ENCODE measurements around the gene S100A8.
A peak's percentile ranks its signal among the peaks of the same experiment; 100 is the strongest.
"Not testable (repeated sequence)": the region's sequence is repeated elsewhere in the genome, so short reads cannot be mapped to it uniquely, and the experiment has no call there.

Gene S100A8

GRCh38 chr1:153415850-153416570 lies 25.1 kb upstream of the S100A8 start, which contains the start of gene S100A7A:
TSS of gene S100A7A (plus strand) at chr1:153416520. CDS start at chr1:153418083, 1,563 bp downstream.
- DNase-seq: no peak

GRCh38 chr1:153413961-153414360 lies 23.1 kb upstream of the S100A8 start:
- not testable (repeated sequence) for DNase-seq

DNA sequence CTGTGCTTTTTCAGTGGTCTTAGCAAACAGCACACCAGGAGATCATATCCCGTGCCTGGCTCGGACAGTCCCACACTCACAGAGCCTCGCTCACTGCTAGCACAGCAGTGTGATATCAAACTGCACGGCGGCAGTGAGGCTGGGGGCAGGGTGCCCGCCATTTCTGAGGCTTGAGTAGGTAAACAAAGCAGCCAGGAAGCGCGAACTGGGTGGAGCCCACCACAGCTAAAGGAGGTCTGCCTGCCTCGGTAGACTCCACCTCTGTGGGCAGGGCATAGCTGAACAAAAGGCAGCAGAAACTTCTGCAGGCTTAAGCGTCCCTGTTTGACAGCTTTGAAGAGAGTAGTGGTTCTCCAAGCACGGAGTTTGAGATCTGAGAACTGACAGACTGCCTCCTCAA lies 16.4 kb upstream of the S100A8 start:
- not testable (repeated sequence) for DNase-seq

- DNase-seq: not testable (repeated sequence)
These were observed 15.1 kb upstream of the S100A8 start for GRCh38 chr1:153405825-153406599.

GRCh38 chr1:153404768-153405167 lies 13.9 kb upstream of the S100A8 start:
- peak; percentile 42 to 53 for DNase-seq

DNA sequence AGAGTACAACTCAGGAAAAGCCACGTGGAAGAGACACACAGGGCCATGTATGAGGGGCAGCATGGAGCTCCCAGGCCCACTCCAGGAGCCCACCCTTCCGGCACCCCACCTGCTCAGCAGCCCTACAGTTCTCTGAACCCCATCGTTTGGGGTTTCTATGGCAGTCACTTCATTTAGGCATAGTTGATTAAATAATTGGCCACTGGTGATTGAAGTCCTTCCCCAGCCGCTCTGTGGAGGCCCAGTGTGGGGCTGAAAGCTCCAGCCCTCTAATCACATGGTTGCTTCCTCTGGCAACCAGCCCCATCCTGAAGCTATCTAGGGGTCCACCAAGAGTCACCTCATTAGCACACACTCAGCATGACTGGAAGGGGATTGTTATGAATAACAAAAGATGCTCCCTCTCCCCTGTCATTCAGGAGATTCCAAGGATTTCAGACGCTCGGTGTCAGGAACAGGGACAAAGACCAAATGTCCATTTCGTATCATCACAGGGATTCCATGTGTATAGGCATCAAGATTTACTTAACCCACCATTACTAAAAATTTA lies 13.3 kb upstream of the S100A8 start:
- no peak for DNase-seq

DNA sequence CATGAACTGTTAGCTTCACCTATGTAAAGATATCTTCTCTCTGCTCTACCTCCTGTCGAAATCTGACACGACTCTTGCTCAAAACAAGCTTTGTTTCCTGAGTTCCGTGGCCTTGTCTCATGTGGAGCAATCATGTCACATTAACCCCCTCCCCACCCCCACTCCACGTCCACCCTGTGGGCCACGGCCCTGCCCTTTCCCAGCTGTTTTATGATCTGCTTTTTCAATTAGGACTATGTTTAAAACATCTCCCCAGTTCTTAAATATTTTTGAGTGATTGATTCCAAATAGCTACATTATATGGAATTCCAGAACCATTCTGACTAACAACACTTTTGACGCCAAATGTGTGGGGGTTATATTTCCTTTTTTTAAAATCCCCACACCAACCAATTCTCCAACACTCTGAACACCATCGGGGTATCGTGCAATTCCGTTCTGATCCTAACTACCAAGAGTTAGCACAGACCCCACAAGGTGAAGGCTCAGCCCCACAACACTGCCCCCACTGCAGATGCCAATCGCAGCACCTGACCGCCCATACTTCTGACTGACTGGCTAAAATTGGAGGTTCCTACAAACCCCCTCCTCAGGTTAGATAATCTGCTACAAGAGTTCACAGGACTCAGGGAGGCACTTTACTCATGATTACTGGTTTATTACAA lies 12.7 kb upstream of the S100A8 start:
- DNase-seq: no peak

GRCh38 chr1:153402226-153402625 lies 11.4 kb upstream of the S100A8 start:
- DNase-seq: no peak

GRCh38 chr1:153401461-153401860 lies 10.6 kb upstream of the S100A8 start:
- no peak for DNase-seq

- DNase-seq: no peak
These were observed 9.4 kb upstream of the S100A8 start for GRCh38 chr1:153400244-153400643.

DNA sequence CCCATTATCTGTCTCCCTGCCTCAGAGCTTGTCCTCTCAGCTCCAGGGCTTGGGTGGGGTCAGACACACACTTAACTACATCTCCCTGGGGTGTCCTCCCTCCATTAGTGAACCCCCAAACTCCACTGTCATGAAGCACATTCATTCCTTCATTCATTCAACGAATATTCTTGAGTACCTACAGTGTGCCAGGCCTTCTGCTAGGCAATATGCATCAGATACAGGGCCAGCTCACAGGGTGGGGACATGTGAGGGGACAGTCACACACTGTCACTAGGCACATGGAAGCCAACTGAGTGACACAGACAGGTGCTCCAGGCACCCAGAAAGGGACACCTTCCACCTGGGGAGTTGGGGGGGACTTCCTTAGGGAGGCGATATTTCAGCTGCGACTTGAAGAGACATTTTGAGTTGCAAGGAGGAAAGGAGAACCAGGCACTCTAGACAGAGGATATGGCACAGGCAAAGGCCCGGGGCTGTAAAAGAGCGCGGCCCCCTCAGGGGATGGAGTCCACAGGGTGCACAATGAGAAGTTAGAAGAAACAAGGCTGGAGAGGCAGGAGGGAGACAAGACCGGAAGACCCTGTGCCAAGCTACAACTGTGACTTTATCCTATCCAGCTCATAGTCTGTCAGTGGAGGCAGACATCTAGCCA lies 8.7 kb upstream of the S100A8 start:
- DNase-seq: no peak

DNA sequence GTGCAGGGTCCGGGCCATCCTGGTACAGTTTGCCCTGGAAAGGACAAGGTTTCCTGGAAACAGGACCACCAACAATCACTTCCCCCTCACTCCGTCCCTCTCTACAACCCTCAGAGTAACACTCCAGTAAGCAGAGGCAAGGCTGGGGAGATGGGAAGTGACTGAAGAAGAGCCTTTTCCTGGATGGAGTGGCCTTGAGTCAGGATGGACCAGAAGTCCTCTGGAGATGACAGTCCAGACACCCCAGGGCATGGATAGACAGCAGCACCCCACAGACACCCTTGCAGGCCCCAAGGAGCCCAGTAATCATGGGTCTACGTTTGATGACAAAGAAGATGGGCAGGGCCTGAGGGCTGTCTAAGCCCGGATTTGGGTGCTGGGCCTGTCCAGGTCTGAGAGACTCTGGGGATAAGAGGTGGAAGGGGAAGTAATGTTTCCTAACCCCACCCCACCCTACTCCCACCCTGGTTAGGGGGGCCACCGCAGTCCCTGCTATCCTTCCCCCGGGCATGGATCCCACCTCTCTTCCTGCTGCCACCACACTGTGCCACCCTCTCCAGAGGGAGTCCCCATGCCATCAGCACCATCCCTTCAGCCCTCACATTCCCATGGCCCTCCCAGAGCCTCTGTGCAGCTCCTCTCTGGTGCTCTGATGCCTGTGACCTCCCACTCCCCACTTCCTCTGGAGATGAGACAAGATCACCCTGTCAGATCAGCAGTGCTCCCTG lies 7.2 kb upstream of the S100A8 start:
- DNase-seq: no peak

DNA sequence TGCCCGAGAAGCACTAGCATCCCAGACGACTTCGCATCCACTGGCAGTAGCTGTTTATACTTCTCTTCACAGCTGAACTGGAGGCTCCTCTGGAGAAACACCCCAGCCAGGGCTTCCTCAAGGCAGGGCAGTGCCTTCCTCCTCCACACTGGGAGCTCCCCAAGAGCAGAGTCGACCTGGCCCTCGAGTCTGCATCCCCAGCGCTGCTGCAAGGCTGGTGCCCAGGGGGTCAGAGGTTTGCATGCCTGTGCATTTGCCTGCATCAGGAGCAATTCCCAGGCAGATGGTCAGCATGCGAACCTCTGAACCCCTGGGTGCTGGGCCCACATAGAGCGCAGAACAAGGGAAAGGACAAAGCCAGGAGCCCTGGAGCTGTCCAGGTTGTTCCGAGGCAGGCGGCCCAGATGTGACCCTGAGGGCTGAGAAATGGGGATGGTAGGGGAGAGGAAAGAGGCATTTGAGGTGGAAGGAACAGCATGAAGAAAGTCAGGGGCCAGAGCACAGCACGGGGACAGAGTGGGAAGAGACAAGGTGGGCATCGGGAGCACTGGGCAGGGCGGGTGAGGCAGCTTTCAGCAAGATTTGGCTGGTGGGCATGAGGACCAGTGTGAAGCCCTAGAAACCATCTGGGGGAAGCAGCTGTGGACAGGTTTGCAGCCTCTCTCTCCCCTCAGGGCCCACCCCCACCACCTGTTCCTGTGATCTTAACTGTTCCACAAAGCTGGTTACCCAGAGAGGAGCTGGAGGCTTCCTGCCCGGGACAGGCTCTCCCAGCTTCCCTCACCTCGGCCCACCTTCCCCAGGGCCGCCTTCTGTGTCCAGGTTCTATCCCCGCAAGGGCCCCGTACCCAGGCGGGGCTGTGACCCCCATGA lies 6.4 kb upstream of the S100A8 start:
- no peak for DNase-seq

DNA sequence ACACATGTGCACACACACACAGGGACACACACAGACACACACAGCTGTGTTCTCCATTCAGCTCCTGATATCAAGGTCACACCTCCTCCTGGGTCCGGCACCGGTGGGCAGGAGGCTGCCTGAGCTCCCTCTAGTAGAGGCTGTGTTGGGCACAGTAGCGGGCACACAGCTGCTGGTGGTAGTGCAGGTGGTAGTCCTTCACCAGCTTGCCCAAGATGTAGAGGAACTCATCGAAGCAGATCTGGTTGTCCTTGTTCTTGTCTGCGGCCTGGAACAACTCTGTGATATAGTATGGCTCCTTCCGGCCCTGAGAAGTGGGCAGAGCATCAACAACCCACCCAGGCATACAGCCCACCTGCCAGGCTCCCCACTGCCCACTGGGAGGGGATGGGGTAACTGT lies 5.6 kb upstream of the S100A8 start:
- no peak for DNase-seq

GRCh38 chr1:153395776-153396175 lies 4.9 kb upstream of the S100A8 start:
- DNase-seq: no peak

- no peak for DNase-seq
These were observed 4.3 kb upstream of the S100A8 start for GRCh38 chr1:153395136-153395685.

- DNase-seq: no peak
These were observed 3.5 kb upstream of the S100A8 start for GRCh38 chr1:153394391-153394790.

GRCh38 chr1:153393926-153394325 lies 3.1 kb upstream of the S100A8 start:
- DNase-seq: no peak

DNA sequence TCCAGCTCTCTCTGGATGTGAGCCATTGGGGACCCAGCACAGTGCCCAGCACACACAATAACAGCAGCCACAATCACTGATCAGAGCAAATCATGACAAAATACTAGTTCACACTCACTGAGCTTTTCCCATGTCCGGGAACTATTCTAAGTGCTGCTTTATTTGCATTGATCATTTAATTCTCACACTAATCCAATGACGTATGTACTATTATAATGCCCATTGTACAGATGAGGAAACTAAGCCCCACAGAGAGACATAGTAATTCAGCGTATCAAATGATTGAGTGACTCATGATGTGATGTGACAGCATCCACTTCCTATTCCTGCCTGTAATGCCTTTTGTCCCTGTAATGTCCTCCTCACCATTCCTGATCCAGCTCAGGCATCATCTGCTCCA lies 1.9 kb upstream of the S100A8 start:
- DNase-seq: no peak

- DNase-seq: no peak
These were observed 1.4 kb upstream of the S100A8 start for GRCh38 chr1:153392258-153392657.
